Liver (tissue), 3 donors: Measurements from ENCODE around the gene STAG3.

Experiments used
- ATF3 ChIP-seq: IDR thresholded peaks from 2 replicates; pipeline ENCODE4 v1.6.1; 2016; ENCODE audit warnings: antibody characterized with exemption
- EGR1 ChIP-seq, 2 donors: IDR thresholded peaks; 2 replicates each; pipeline ENCODE4 v1.6.1; 2016 to 2018; ENCODE audit warnings: antibody characterized with exemption in 2 of 2, low read depth in 2 of 2
- FOXA1 ChIP-seq: IDR thresholded peaks from 2 replicates; pipeline ENCODE4 v1.6.1; 2016; ENCODE audit warnings: antibody characterized with exemption
- FOXA2 ChIP-seq: IDR thresholded peaks from 2 replicates; pipeline ENCODE4 v1.6.1; 2016; ENCODE audit warnings: antibody characterized with exemption
- HNF4A ChIP-seq, 2 donors: conservative IDR thresholded peaks; 2 replicates each; pipeline ENCODE4 v1.6.1; 2016; ENCODE audit warnings: antibody characterized with exemption in 2 of 2, mild to moderate bottlenecking in 2 of 2
- JUND ChIP-seq, 2 donors: IDR thresholded peaks; 2 replicates each; pipeline ENCODE4 v1.6.1; 2016; ENCODE audit warnings: antibody characterized with exemption in 2 of 2
- RAD21 ChIP-seq, 2 donors: IDR thresholded peaks; 2 replicates each; pipeline ENCODE4 v1.6.1; 2016; ENCODE audit warnings: antibody characterized with exemption in 2 of 2, mild to moderate bottlenecking in 2 of 2
- REST ChIP-seq: IDR thresholded peaks from 2 replicates; pipeline ENCODE4 v1.6.1; 2016; ENCODE audit warnings: antibody characterized with exemption, mild to moderate bottlenecking
- RXRA ChIP-seq, 2 donors: IDR thresholded peaks; 2 replicates each; pipeline ENCODE4 v1.6.1; 2017 to 2018; ENCODE audit warnings: antibody characterized with exemption in 2 of 2, mild to moderate bottlenecking in 1 of 2
- TAF1 ChIP-seq: conservative IDR thresholded peaks from 2 replicates; pipeline ENCODE4 v1.6.1; 2016; ENCODE audit warnings: antibody characterized with exemption, mild to moderate bottlenecking
- YY1 ChIP-seq: IDR thresholded peaks from 2 replicates; pipeline ENCODE4 v1.6.1; 2016; ENCODE audit warnings: antibody characterized with exemption, mild to moderate bottlenecking
- ZBTB33 ChIP-seq: IDR thresholded peaks from 2 replicates; pipeline ENCODE4 v1.6.1; 2016; ENCODE audit warnings: antibody characterized with exemption
- TF ChIP-seq, protein P1 (sequence below): fragments of 150-350 bp; IDR thresholded peaks from 2 replicates; pipeline ENCODE4 v1.5.1; 2017; ENCODE audit warnings: improper control_type of control experiment, low read depth, low read length; ENCODE audit not compliant: missing input control
- TF ChIP-seq, protein P2 (sequence below): IDR thresholded peaks from 2 replicates; pipeline ENCODE4 v1.6.1; 2016; ENCODE audit warnings: antibody characterized with exemption
- donor health status: healthy.
- donor health status: healthy.

DNA sequence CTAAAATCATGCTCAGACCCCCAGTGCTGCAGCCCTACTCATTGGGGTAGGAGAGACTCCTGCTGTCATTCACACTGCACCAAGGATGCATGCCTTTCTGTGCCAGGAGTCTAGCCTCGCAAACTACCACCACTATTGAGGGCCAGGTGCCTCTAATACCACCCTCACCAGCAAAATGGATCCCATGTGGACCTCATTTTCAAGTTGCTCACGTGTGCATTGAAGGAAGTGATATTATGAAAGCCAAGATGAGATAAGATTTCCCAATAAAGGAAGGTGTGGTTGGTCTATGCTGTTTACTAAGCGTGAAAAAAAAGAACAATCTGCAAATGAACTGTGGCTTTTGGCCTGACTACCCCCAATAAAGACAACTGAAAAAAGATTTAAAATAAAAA, 36.2 kb upstream of the STAG3 start:
- TF ChIP-seq, protein P1, sequence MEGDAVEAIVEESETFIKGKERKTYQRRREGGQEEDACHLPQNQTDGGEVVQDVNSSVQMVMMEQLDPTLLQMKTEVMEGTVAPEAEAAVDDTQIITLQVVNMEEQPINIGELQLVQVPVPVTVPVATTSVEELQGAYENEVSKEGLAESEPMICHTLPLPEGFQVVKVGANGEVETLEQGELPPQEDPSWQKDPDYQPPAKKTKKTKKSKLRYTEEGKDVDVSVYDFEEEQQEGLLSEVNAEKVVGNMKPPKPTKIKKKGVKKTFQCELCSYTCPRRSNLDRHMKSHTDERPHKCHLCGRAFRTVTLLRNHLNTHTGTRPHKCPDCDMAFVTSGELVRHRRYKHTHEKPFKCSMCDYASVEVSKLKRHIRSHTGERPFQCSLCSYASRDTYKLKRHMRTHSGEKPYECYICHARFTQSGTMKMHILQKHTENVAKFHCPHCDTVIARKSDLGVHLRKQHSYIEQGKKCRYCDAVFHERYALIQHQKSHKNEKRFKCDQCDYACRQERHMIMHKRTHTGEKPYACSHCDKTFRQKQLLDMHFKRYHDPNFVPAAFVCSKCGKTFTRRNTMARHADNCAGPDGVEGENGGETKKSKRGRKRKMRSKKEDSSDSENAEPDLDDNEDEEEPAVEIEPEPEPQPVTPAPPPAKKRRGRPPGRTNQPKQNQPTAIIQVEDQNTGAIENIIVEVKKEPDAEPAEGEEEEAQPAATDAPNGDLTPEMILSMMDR = no peak
- TF ChIP-seq EGR1 (IDR thresholded peaks at IDR 0.05; ENCODE audit: low read depth in 2 of 2) = no peak
- TF ChIP-seq TAF1 = no peak
- TF ChIP-seq REST = no peak
- TF ChIP-seq RAD21 (IDR thresholded peaks at IDR 0.05) = no peak
- no peak for TF ChIP-seq FOXA1
- TF ChIP-seq ATF3 = no peak
- TF ChIP-seq, protein P2, sequence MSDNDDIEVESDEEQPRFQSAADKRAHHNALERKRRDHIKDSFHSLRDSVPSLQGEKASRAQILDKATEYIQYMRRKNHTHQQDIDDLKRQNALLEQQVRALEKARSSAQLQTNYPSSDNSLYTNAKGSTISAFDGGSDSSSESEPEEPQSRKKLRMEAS = no peak
- no peak for TF ChIP-seq RXRA (IDR thresholded peaks at IDR 0.05)
- TF ChIP-seq JUND (IDR thresholded peaks at IDR 0.05) = no peak
- no peak for TF ChIP-seq FOXA2
- no peak for TF ChIP-seq ZBTB33
- TF ChIP-seq YY1 = no peak
- no peak for TF ChIP-seq HNF4A (conservative IDR thresholded peaks at IDR 0.05)
